ENCODE data around the gene WASF2.
"Not testable (repeated sequence)": the region's sequence is repeated elsewhere in the genome, so short reads cannot be mapped to it uniquely, and the experiment has no call there.

The WASF2 gene

GRCh38 chr1:27451343-27451742 lies 38.6 kb downstream of the WASF2 start:
- DNase-seq (ENCODE audit: low read depth): no peak

- DNase-seq (ENCODE audit: low read depth): no peak
Observed at GRCh38 chr1:27448982-27449381, 41.0 kb downstream of the WASF2 start.

- no peak for DNase-seq (ENCODE audit: low read depth)
Observed at GRCh38 chr1:27447883-27448282, 42.1 kb downstream of the WASF2 start.

GRCh38 chr1:27447399-27447798 lies 42.6 kb downstream of the WASF2 start:
- DNase-seq (ENCODE audit: low read depth): no peak

- no peak for DNase-seq (ENCODE audit: low read depth)
Observed at GRCh38 chr1:27446496-27447020, 43.4 kb downstream of the WASF2 start.

- DNase-seq (ENCODE audit: low read depth): no peak
Observed at GRCh38 chr1:27445177-27445936, 44.6 kb downstream of the WASF2 start.

- DNase-seq (ENCODE audit: low read depth): no peak
Observed at GRCh38 chr1:27444632-27445031, 45.3 kb downstream of the WASF2 start.

GRCh38 chr1:27439150-27439549 lies 50.8 kb downstream of the WASF2 start:
- DNase-seq (ENCODE audit: low read depth): no peak

GRCh38 chr1:27438621-27439061 lies 51.3 kb downstream of the WASF2 start:
- DNase-seq (ENCODE audit: low read depth): no peak

GRCh38 chr1:27436204-27437159 lies 53.5 kb downstream of the WASF2 start:
- DNase-seq (ENCODE audit: low read depth): no peak

GRCh38 chr1:27435566-27436203 lies 54.3 kb downstream of the WASF2 start:
- no peak for DNase-seq (ENCODE audit: low read depth)

- no peak for DNase-seq (ENCODE audit: low read depth)
Observed at GRCh38 chr1:27433706-27434105, 56.3 kb downstream of the WASF2 start.

GRCh38 chr1:27432725-27433124 lies 57.2 kb downstream of the WASF2 start:
- not testable (repeated sequence) for DNase-seq (ENCODE audit: low read depth)

GRCh38 chr1:27431601-27431940 lies 58.4 kb downstream of the WASF2 start:
- DNase-seq (ENCODE audit: low read depth): no peak

GRCh38 chr1:27430903-27431600 lies 58.9 kb downstream of the WASF2 start:
- DNase-seq (ENCODE audit: low read depth): no peak

GRCh38 chr1:27429029-27429425 lies 60.9 kb downstream of the WASF2 start:
- no peak for DNase-seq (ENCODE audit: low read depth)

- no peak for DNase-seq (ENCODE audit: low read depth)
Observed at GRCh38 chr1:27428316-27429028, 61.5 kb downstream of the WASF2 start.

- no peak for DNase-seq (ENCODE audit: low read depth)
Observed at GRCh38 chr1:27427816-27428315, 62.1 kb downstream of the WASF2 start.

- DNase-seq (ENCODE audit: low read depth): no peak
Observed at GRCh38 chr1:27427329-27427728, 62.6 kb downstream of the WASF2 start.

GRCh38 chr1:27423709-27424108 lies 66.3 kb downstream of the WASF2 start:
- no peak for DNase-seq (ENCODE audit: low read depth)
